ENCODE measurements around the gene SANBR. TPM values are rescaled to one million over a fixed set of nuclear protein-coding genes. Genes with fewer than 3 reads are reported as not detected.

The SANBR gene
- total RNA-seq, 1 experiment from 2014 or later: 10.1 TPM

- Histone ChIP-seq H3K14ac (ENCODE audit: insufficient read depth, low read length) (no peak overlapping the region), H3K9ac (ENCODE audit: extremely low read depth, insufficient read length, low read length) (no peak overlapping the region), H3K4me1 (ENCODE audit: insufficient read depth, low read length) (no peaks in the 10 kb centered on the region), H2BK15ac (ENCODE audit: low read depth, low read length) (no peak overlapping the region), H2AK5ac (ENCODE audit: insufficient read length, low read length) (no peak overlapping the region), H3K56ac (ENCODE audit: insufficient read length, low read depth, low read length) (no peak overlapping the region), H2BK5ac (ENCODE audit: insufficient read length, low read length) (no peak overlapping the region), H4K8ac (replicated peaks; ENCODE audit: insufficient read length, low read depth, low read length) (no peak overlapping the region), H2BK20ac (ENCODE audit: low read depth, low read length, poor library complexity, severe bottlenecking) (no peak overlapping the region), H2BK12ac (ENCODE audit: insufficient read length, low read depth, low read length) (no peak overlapping the region), H3K4me2 (ENCODE audit: insufficient read depth, insufficient read length, low read length) (no peak overlapping the region), H3T11ph (ENCODE audit: low read length) (no peak overlapping the region), H3K4ac (ENCODE audit: low read depth, low read length) (no peak overlapping the region), H3K27ac (ENCODE audit: insufficient read length, low read depth, low read length) (no peak overlapping the region), H4K5ac (ENCODE audit: insufficient read length, low read depth, low read length) (no peak overlapping the region), H3K9me3 (ENCODE audit: control insufficient read depth, low read depth, low read length) (no peaks in the 10 kb centered on the region), H3K79me1 (ENCODE audit: insufficient read depth, low read depth, low read length, poor library complexity, severe bottlenecking) (no peaks in the 10 kb centered on the region), H4K91ac (ENCODE audit: insufficient read length, low read depth, low read length) (no peak overlapping the region), H3K79me2 (ENCODE audit: insufficient read depth, low read length) (no peaks in the 10 kb centered on the region), H3K18ac (ENCODE audit: insufficient read length, low read depth, low read length) (no peak overlapping the region), H3K23ac (ENCODE audit: insufficient read length, low read depth, low read length) (no peak overlapping the region), H3K27me3 (ENCODE audit: insufficient read depth, low read length) (no peaks in the 10 kb centered on the region), H3K23me2 (ENCODE audit: insufficient read length, low read depth, low read length, poor library complexity, severe bottlenecking) (no peaks in the 10 kb centered on the region), H4K20me1 (ENCODE audit: control insufficient read depth, insufficient read depth, insufficient read length) (no peaks in the 10 kb centered on the region), H2AFZ (ENCODE audit: low read length) (no peak overlapping the region), H2BK120ac (ENCODE audit: low read depth, low read length, poor library complexity, severe bottlenecking) (no peak overlapping the region)
- TF ChIP-seq CTCF (conservative IDR thresholded peaks at IDR 0.05): no peak
- H3K4me1 Mint-ChIP-seq: no peaks in the 10 kb centered on the region
- H3K27ac Mint-ChIP-seq: no peak overlapping the region
- no peak for DNase-seq
- H3K36me3 Mint-ChIP-seq (ENCODE audit: insufficient read depth in 1 of 3, low read depth in 3 of 3): peaks cover 2 to 15% (median 15%) of the 10 kb centered on the region in 3 experiments; a peak in 5 of 7 replicates
- no peaks in the 10 kb centered on the region for H3K27me3 Mint-ChIP-seq (ENCODE audit: low read depth)
- H3K9me3 Mint-ChIP-seq: no peaks in the 10 kb centered on the region
- no peak overlapping the region for H3K4me3 Mint-ChIP-seq
Observed at GRCh38 chr2:61059382-61059781, 6.3 kb upstream of the SANBR start.

Data from H9 (cell line).